NCI-H345 treated with DMSO at 0.1 percent for 48 hours (cell line): ENCODE measurements around the gene CCDC63.
"Not testable (repeated sequence)": the region's sequence is repeated elsewhere in the genome, so short reads cannot be mapped to it uniquely, and the experiment has no call there.

Experiments
- DNase-seq: peaks from one replicate; lab custom pipeline; 2025; ENCODE audit not compliant: unreplicated experiment; lab: John Stamatoyannopoulos, UW

Gene CCDC63

GRCh38 chr12:110844131-110844530, 2.7 kb upstream of the CCDC63 start:
- DNase-seq: no peak

DNA sequence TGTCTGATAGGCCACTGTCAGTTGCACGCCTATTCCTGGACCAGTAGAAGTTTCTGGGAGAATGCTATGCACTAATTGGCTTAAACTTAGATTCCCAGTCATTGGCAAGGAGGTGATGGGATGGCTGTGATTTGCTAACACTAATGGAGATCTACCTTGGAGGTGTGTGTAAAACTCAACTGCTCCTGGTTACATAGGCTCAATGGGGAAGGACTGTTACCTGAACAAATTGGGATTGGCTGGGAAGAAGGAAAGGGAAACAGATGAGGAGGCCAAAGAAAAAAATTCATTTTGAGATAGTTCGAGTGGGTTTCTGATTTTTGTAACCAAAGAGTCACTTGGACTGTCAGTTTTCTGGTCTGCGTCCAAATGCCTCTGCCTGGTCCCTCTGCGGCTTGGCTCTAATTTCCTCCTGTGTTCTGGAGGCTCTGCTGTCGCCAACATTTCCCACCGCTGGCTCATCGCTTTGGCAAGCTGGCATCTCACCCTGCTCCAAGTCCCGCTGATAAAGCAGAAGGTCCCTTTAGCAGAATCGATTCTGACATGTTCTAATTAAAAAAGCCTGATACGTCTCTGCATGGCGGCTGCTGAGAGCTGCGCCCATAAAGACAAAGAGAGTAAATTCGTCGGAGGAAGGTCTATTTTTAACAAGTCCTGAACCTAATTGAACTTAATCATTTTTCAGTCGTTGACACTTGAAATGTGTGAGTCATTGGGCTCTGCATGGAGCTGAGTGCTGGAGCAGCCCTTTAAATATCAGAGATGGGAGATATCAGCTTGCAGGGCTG, 2.0 kb upstream of the CCDC63 start:
- no peak for DNase-seq

DNA sequence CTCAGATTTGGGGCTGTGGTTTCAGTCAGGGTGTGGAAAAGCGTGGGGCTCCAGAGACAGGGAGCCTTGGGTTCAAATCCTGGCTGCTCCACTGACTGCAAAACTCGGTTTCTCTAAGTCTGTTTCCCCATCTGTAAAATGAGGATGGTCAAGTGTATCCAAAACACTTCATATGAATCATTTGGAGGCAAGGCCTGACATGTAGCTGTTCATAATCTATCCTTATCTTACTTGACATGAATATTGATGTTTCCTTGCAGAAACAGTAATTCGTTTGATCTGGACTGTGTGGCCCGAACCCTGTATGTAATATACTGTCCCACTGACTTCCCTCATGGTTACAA, 1.5 kb upstream of the CCDC63 start:
- no peak for DNase-seq

DNA sequence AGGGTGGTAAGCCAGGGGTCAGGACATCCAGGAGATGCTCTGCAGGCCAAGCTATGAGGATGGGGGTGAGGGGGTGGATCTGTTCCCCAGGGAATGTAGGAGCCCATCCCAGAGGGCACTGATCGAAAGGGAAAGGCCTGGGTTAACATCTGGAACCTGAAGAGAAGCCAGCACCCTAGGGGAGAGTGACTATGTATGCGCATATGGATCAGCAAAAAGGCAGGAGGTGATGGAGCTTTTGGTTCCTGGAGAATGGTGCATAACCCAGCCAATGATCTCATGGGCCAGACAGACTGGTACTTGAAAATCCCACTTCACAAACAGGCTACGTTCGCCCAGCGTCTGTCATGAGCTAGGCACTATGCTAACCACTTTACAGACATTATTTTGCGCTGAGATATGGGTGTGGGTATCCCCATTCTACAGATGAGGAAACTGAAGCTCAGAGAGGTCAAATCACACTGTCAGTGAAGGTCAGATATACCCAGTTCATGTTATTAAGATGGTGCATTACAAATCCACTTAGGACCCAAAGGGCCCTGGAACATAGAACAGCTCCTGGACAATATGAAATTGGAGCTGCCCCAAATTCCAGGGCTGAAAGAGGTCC, 1.6 kb downstream of the CCDC63 start:
- DNase-seq: no peak

GRCh38 chr12:110849221-110849620, 2.4 kb downstream of the CCDC63 start:
- no peak for DNase-seq

DNA sequence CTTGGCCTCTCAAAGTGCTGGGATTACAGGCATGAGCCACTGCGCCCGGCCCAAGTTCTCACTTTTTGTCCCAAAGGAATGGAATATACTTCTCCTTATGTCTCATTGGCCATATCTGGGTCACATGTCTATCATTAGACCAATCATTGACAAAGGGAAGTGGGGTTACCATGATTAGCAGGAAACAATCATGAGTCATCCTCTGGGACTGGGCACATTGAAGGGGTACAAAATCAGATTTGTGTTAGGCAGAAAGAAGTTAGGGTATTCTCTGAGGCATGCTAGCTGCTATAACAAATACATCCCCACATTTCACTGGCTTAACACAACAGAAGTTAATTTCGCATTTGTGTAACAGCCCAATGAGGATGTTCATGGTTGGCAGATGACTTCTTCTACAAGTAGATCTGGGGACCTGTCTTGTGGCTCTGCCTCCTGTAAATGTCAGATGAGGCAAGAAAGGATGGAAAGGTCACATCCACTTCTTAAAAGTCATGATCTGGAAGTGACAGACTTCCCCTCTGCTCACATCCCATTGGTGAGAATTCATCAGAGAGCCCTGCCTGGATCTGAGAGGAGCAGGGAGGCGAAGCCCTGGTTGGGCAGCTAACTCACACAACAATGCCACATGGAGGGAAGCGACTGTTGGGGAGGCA, 3.1 kb downstream of the CCDC63 start:
- DNase-seq: no peak

DNA sequence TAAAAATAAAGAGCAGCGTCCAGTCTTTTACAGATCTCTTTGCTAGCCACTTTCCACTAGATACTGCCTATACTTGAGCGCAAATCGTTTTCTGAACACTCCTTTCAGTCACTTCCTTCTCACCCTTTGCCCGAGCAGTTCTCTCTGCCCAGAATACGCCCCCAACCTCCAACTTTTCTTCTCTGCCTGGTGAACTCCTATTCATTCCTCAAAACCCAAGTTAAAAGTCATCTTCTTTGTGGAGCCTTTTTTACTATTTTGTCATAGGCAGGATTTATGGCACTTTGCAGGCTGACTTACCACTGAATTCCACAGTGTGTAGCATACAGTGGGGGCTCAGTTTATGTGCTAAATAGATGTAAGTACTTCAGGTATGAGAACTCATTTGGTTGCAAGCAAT, 4.0 kb downstream of the CCDC63 start:
- DNase-seq: no peak

DNA sequence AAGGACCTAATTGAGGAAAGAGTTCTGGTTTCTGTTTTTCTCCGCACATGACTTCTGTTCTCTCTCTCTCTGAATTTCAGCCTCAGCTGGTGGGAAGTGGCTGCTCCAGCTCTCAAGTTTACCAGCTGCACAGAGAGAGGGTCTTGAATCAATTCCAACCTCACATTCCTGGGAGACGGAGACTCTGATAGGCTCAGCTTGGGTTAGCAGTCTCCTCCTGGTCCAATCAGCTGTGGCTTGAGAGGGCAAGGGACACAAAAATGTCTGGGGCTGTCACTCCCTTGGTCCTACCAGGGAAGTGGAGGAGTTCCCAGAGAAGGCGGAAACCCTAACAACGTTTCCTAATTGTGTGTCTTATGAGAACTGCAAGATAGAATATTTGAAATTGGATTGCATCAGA, 7.0 kb downstream of the CCDC63 start:
- DNase-seq: no peak

- no peak for DNase-seq
Measured at GRCh38 chr12:110856542-110856941, 9.8 kb downstream of the CCDC63 start.

DNA sequence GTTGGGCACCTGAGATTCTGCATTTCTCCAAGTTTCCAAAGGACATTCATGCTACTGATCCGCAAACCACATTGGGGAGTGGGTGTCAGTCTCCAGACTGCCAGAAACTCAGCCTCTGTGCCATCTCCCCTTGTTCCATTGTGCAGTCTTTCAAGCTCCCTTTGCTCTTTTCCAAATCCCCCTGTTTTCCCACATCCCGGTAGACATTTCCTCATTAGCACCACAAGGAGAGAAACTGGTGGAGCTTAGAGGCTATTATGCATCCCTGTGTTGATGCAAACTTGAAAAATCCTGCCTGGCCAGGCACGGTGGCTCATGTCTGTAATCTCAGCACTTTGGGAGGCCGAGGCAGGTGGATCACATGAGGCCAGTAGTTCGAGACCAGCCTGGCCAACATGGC, 10.7 kb downstream of the CCDC63 start:
- no peak for DNase-seq

- DNase-seq: not testable (repeated sequence)
Measured at GRCh38 chr12:110857954-110858353, 11.2 kb downstream of the CCDC63 start.

DNA sequence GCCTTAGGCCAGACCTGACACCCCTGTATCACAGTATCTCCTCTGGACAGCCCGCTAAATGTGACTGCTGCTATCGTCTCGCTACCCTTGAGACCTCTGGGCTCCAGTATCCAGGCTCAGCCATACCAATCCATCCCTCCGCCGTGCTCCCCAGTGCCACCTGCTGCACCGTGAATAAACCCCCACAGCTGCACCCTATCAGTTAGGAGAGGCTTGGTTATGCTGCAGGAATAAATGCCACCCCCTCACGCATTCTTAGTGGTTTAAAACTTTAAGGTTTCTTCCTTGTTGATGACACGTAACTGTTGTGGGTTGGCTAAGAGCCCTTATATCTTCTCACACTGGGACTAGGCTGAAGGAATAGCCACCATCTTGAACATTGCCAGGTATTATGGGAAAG, 12.1 kb downstream of the CCDC63 start:
- no peak for DNase-seq

GRCh38 chr12:110860833-110861296, 14.1 kb downstream of the CCDC63 start:
- DNase-seq: no peak

DNA sequence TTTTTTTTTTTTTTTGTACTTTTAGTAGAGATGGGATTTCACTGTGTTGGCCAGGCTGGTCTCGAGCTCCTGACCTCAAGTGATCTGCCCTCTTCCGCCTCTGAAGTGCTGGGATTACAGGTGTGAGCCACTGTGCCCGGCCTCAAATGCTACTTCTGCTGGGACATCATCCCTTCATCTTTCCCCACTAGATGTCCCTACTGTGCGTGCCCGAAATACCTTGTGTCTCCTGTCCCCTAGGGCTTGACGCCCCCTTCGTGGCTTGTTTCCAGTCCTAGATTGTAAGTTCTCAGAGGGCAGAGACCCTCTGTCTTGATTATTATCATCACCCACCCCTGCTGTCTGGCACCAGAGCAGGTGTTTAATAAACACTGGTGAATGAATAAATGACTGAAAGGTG, 14.9 kb downstream of the CCDC63 start:
- no peak for DNase-seq

GRCh38 chr12:110862329-110862728, 15.5 kb downstream of the CCDC63 start:
- no peak for DNase-seq

DNA sequence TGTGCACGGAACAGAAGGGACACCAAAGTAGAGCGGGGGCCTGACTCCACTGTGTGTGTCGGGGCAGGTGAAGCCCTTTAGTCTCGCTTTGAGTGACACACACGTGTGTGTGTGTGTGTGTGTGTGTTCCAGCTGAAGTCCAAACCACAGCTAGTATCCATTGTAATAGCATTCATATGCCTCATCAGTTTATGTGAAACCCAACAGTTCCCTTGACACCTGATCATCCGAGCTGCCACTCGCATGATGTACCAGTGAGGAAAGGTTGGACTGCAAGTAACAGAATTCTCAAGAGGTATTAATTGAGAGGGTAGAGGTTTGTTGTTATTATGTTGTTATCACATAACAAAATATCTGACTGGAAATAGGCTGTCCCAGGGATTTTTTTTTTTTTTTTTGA, 16.4 kb downstream of the CCDC63 start:
- DNase-seq: no peak

- no peak for DNase-seq
Measured at GRCh38 chr12:110865521-110865920, 18.7 kb downstream of the CCDC63 start.

DNA sequence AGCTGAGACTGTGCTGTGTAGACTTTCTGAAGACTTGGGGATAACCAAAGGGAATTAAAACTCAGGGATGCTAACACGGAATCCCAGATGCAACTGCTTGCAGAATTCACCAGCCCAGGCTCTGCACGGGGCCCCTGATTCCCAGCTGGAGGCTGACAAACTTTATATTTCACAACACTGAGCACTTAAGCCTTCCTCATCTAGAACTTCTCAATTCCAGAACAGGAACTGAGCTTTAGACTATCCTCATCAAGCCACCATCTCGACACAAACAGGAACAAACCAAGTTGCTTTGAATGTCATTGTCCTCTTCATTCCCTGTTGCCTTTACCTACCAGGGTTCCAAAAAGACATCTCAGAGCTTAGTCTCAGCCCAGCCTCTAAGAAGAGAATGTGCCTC, 22.2 kb downstream of the CCDC63 start:
- no peak for DNase-seq

- DNase-seq: no peak
Measured at GRCh38 chr12:110869803-110870202, 23.0 kb downstream of the CCDC63 start.

GRCh38 chr12:110872100-110872499, 25.3 kb downstream of the CCDC63 start:
- no peak for DNase-seq

DNA sequence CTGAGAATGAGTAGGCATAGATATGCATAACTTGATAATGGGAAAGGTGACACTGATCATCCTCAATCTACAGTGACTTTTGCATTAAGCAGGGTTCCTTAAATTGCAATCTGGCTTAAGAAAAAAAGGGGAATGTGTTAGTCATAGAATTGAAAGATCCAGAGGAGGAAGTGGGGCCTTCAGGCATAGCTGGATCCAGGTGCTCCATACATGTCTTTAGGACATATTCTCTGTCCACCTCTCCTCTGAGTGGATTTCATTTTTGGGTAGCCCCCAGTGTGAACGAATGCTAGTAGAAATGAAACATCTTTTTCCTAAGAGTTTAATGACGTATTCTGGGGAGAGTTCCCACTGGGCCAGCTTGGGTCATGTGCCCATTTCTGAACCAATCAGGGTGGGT, 27.6 kb downstream of the CCDC63 start:
- no peak for DNase-seq

GRCh38 chr12:110874781-110875180, 28.0 kb downstream of the CCDC63 start:
- no peak for DNase-seq
